GM12878 (cell line): Measurements from ENCODE around the gene SCN10A. TPM values are rescaled to one million over a fixed set of nuclear protein-coding genes. Genes with fewer than 3 reads are reported as not detected.

Experiments
- ATAC-seq: fragments of 200-7000 bp; cut with Tn5 transposase; 3 replicates; pipeline ENCODE4 v1.9.1; 2020; ENCODE audit warnings: mild to moderate bottlenecking, moderate library complexity
- BruUV-seq: library from RNA; stranded (reverse); fragments of 400-500 nt; replicated peaks from 2 replicates; lab custom pipeline; 2021; lab: Mats Ljungman, UMichigan
- CTCF ChIA-PET: fragments of 300-600 bp; sonication (Branson Sonifier 250); formaldehyde crosslinking; extraction: SDS; loops from one replicate; lab custom pipeline; 2021; ENCODE audit warnings: inconsistent platforms; lab: Yijun Ruan, JAX
- POLR2A ChIA-PET: fragments of 350-600 bp; formaldehyde crosslinking; extraction: SDS; loops from one replicate; lab custom pipeline; 2021; ENCODE audit warnings: inconsistent platforms; lab: Charles Lee
- RAD21 ChIA-PET: fragments of 300-600 bp; sonication (Branson Sonifier 250); formaldehyde crosslinking; loops from one replicate; lab custom pipeline; 2023; ENCODE audit warnings: antibody characterized with exemption; ENCODE audit not compliant: unreplicated experiment; lab: Charles Lee
- SMC1A ChIA-PET: fragments of 300-600 bp; sonication (Branson Sonifier 250); formaldehyde crosslinking; loops from one replicate; lab custom pipeline; 2023; ENCODE audit not compliant: unreplicated experiment, uncharacterized antibody; lab: Charles Lee
- DNase-seq: peaks from one replicate; pipeline ENCODE4 v3.0.0-alpha.2; 2011; ENCODE audit warnings: low read depth, low spot score
- FAIRE-seq: peaks from 3 replicates; lab custom pipeline; 2011; peaks lifted over from hg19 to GRCh38; lab: Jason Lieb, UNC
- H2AFZ ChIP-seq: 2 replicates; pipeline ENCODE4 v1.6.0; 2011; ENCODE audit warnings: low read depth, low read length, control low read depth; ENCODE audit not compliant: control insufficient read depth
- H3K27ac ChIP-seq: 2 replicates; pipeline ENCODE4 v1.5.1; 2011; ENCODE audit warnings: control low read depth; ENCODE audit not compliant: control insufficient read depth, insufficient read depth
- H3K27me3 ChIP-seq, 2 experiments: replicated peaks in 1 of 2; 2 replicates each; pipeline versions ENCODE4 v1.6.0 to v1.6.1; 2011; ENCODE audit warnings: low read length in 1 of 2; ENCODE audit not compliant: control insufficient read depth in 2 of 2, insufficient read depth in 2 of 2
- H3K36me3 ChIP-seq, 2 experiments: 2 replicates each; pipeline ENCODE4 v1.5.1; 2011; ENCODE audit warnings: low read length in 1 of 2; ENCODE audit not compliant: control insufficient read depth in 2 of 2, insufficient read depth in 2 of 2
- H3K4me1 ChIP-seq: 2 replicates; pipeline ENCODE4 v1.6.1; 2011; ENCODE audit warnings: mild to moderate bottlenecking, low read length, moderate library complexity, mixed read lengths; ENCODE audit not compliant: control insufficient read depth, insufficient read depth
- H3K4me2 ChIP-seq: 2 replicates; pipeline ENCODE4 v1.6.0; 2011; ENCODE audit warnings: control low read depth; ENCODE audit not compliant: control insufficient read depth, insufficient read depth
- H3K4me3 ChIP-seq: fragments of 200-600 bp; sonication (generic); 2 replicates; pipeline ENCODE4 v1.5.1; 2016
- H3K79me2 ChIP-seq: 2 replicates; pipeline ENCODE4 v1.6.0; 2011; ENCODE audit warnings: low read length; ENCODE audit not compliant: control insufficient read depth, insufficient read depth
- H3K9ac ChIP-seq: 2 replicates; pipeline ENCODE4 v1.8.0; 2011; ENCODE audit warnings: low read length, control low read depth, mixed read lengths; ENCODE audit not compliant: control insufficient read depth, insufficient read depth
- H3K9me3 ChIP-seq: replicated peaks from 3 replicates; pipeline ENCODE4 v1.5.1; 2011; ENCODE audit warnings: mild to moderate bottlenecking, low read length; ENCODE audit not compliant: control insufficient read depth, insufficient read depth
- H4K20me1 ChIP-seq: 2 replicates; pipeline ENCODE4 v1.6.0; 2011; ENCODE audit not compliant: control insufficient read depth, insufficient read depth
- ASH2L ChIP-seq: fragments of 300-600, 200-600 bp; sonication (generic); IDR thresholded peaks from 2 replicates; pipeline ENCODE4 v1.6.1; 2017; ENCODE audit warnings: low read depth, mild to moderate bottlenecking, borderline replicate concordance
- BMI1 ChIP-seq: fragments of 450-650 bp; IDR thresholded peaks from 2 replicates; pipeline ENCODE4 v1.6.1; 2016; ENCODE audit warnings: mild to moderate bottlenecking, moderate library complexity, borderline replicate concordance
- BRCA1 ChIP-seq: IDR thresholded peaks from 2 replicates; pipeline ENCODE4 v1.6.1; 2011; ENCODE audit warnings: low read depth, low read length, improper control_type of control experiment
- FOS ChIP-seq: IDR thresholded peaks from 3 replicates; pipeline ENCODE4 v1.6.1; 2011; ENCODE audit warnings: borderline replicate concordance; ENCODE audit not compliant: insufficient read length; ENCODE audit errors: extremely low read depth
- HCFC1 ChIP-seq: fragments of 150-350 bp; IDR thresholded peaks from 2 replicates; pipeline ENCODE4 v1.6.1; 2014; ENCODE audit warnings: low read length
- IKZF1 ChIP-seq: fragments of 450-650 bp; conservative IDR thresholded peaks from 2 replicates; pipeline ENCODE4 v1.6.1; 2017; ENCODE audit warnings: antibody characterized with exemption, mild to moderate bottlenecking
- MAX ChIP-seq: IDR thresholded peaks from 2 replicates; pipeline ENCODE4 v1.6.1; 2012; ENCODE audit warnings: low read depth, low read length, improper control_type of control experiment
- PML ChIP-seq: IDR thresholded peaks from 2 replicates; pipeline ENCODE4 v1.6.1; 2012; ENCODE audit warnings: low read length, inconsistent platforms
- RCOR1 ChIP-seq: conservative IDR thresholded peaks from 2 replicates; pipeline ENCODE4 v1.6.1; 2012; ENCODE audit warnings: low read depth, low read length, improper control_type of control experiment
- SIX5 ChIP-seq: IDR thresholded peaks from 2 replicates; pipeline ENCODE4 v1.6.1; 2011; ENCODE audit warnings: mild to moderate bottlenecking, low read depth, low read length, moderate library complexity; ENCODE audit not compliant: severe bottlenecking
- SMAD5 ChIP-seq: IDR thresholded peaks from 2 replicates; pipeline ENCODE4 v1.6.1; 2016; ENCODE audit warnings: antibody characterized with exemption, low read depth
- SRF ChIP-seq, 2 experiments: IDR thresholded peaks; 2 replicates each; pipeline ENCODE4 v1.6.1; 2011; ENCODE audit warnings: low read depth in 2 of 2, low read length in 2 of 2, mild to moderate bottlenecking in 1 of 2, moderate library complexity in 1 of 2
- TCF12 ChIP-seq: IDR thresholded peaks from 2 replicates; pipeline ENCODE4 v1.6.1; 2011; ENCODE audit warnings: low read depth, mild to moderate bottlenecking, low read length
- TCF7 ChIP-seq: IDR thresholded peaks from 2 replicates; pipeline ENCODE4 v1.6.1; 2014; ENCODE audit warnings: antibody characterized with exemption, borderline replicate concordance
- YY1 ChIP-seq: IDR thresholded peaks from 2 replicates; pipeline ENCODE4 v1.6.1; 2011; ENCODE audit warnings: low read depth, mild to moderate bottlenecking, low read length
- ZBED1 ChIP-seq: IDR thresholded peaks from 2 replicates; pipeline ENCODE4 v1.6.1; 2016; ENCODE audit warnings: borderline replicate concordance
- ZNF217 ChIP-seq: fragments of 450-650 bp; IDR thresholded peaks from 2 replicates; pipeline ENCODE4 v1.6.1; 2017; ENCODE audit warnings: antibody characterized with exemption, mild to moderate bottlenecking
- ZNF384 ChIP-seq: IDR thresholded peaks from 2 replicates; pipeline ENCODE4 v1.6.1; 2012; ENCODE audit warnings: low read depth, mild to moderate bottlenecking, low read length, improper control_type of control experiment, borderline replicate concordance
- WGBS: methylation state at CpG from one replicate; pipeline ENCODE4 v1.1.6; 2016; ENCODE audit warnings: low lambda C conversion rate; ENCODE audit not compliant: insufficient replicate concordance, insufficient coverage; ENCODE audit errors: missing lambda C conversion rate; 5-methylcytosine and 5-hydroxymethylcytosine counted together
- in situ Hi-C: fragments of 300-500 bp; cut with MboI; formaldehyde crosslinking; loops from 9 replicates; pipeline ENCODE4 v1.14.3; 2018; ENCODE audit warnings: mixed read lengths
- intact Hi-C: fragments of 100-400 bp; cut with micrococcal nuclease; formaldehyde crosslinking; loops from one replicate; pipeline ENCODE4 v1.14.2; 2022; ENCODE audit not compliant: unreplicated experiment
- polyA plus RNA-seq, 11 experiments: library from polyadenylated mRNA; depleted of rRNA in 4 of 11; unstranded in 6 of 11; stranded (reverse) in 5 of 11; fragments of >200 nt; fragmentation: Nextera tagmentation in 4 of 11; fragmentation: Illumina TruSeq in 1 of 11; extraction: Ambion mirVana in 4 of 11; extraction: Trizol in 1 of 11; gene quantifications; 1 replicate in 1 of 11; 2 replicates in 10 of 11; pipeline versions ENCODE4 v1.2.1 to v1.2.3, GENCODE V29; 2011 to 2016; ENCODE audit warnings: inconsistent platforms in 2 of 11, missing spikeins in 2 of 11, low read depth in 1 of 11
- total RNA-seq, 4 experiments: library from RNA; depleted of rRNA in 3 of 4; stranded (reverse); fragments of >200 nt in 3 of 4; fragmentation: Illumina TruSeq in 1 of 4; extraction: Trizol in 1 of 4; gene quantifications; 2 replicates each; pipeline versions ENCODE4 v1.2.1 to v1.2.3, GENCODE V29; 2013 to 2021
- TF ChIP-seq, protein P1 (sequence below): fragments of 450-650 bp; IDR thresholded peaks from 2 replicates; pipeline ENCODE4 v1.6.1; 2018; ENCODE audit warnings: borderline replicate concordance, mild to moderate bottlenecking; ENCODE audit not compliant: partially characterized antibody

The SCN10A gene
- total and polyA plus RNA-seq, 10 of the 15 experiments (the other 5 are each of a cell fraction or from before 2014, with no cell fraction given) = not detected

DNA sequence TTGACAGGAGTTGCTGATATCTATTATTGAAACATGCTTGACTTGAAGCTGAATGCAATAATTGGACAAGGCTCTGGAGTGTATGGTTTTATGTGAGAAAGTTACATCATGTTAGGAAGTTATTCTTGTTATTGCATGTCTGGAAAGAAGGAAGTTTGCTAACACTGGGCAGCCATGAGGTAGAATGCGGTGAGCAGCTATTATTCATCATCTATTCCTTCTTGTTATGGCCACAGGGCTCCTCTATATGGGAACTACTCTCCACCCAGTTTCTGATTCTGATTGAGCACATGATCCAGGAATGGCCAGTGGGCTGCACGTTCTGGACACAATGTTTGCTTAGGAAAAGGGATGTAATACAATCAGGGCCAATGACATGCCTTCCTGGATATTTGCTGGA lies 128.7 kb downstream of the SCN10A start:
- Histone ChIP-seq H3K4me3 (no peak overlapping the region), H2AFZ (no peak overlapping the region), H3K79me2 (no peaks in the 10 kb centered on the region), H3K9me3 (no peaks in the 10 kb centered on the region), H3K36me3 (no peaks in the 10 kb centered on the region), H3K27me3 (no peaks in the 10 kb centered on the region; a peak in 2 of 4 replicates), H3K4me2 (no peak overlapping the region), H3K27ac (no peak overlapping the region), H3K9ac (no peak overlapping the region), H4K20me1 (no peaks in the 10 kb centered on the region), H3K4me1 (no peaks in the 10 kb centered on the region)
- no peak for DNase-seq
- ATAC-seq = no peak
- ChIA-PET RAD21 (no interaction called here), SMC1A (no interaction called here), POLR2A (no interaction called here), CTCF (no interaction called here)
- intact Hi-C loops = no loop called here
- no peak for FAIRE-seq
- TF ChIP-seq TCF12 (no peak), BRCA1 (no peak), YY1 (no peak), PML (no peak), RCOR1 (no peak), TCF7 (no peak), SMAD5 (no peak), BMI1 (no peak), FOS (no peak)
- 17% methylated on average over 2 of the region's 2 CpGs for WGBS
- in situ Hi-C loops = no loop called here
- no TSS peak for BruUV-seq

DNA sequence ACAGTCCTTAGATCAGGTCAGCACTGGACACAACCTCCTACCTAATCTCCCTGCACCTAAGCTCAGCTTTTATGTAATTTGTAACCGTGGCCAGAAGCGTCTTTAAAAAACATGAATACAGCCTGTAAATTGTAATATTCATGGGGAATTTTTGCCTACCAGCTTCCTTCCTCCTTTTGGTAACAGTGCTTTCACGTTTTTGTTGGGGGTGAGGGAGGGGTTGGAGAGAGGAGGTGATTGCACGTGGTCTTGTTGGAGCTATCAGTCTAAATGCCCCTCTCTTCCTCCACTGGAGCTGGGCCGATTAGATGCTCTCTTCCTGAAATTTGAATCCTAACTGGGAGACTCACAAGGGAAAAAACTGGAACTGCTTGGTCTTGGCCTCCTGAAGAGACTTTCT lies 131.5 kb downstream of the SCN10A start:
- in situ Hi-C loops = no loop called here
- ChIA-PET SMC1A (no interaction called here), POLR2A (no interaction called here), RAD21 (no interaction called here), CTCF (interaction anchor here (0.5 kb wide), 1 partner anchor 337 kb away, joined by 3 read pairs; no protein-coding TSS in a partner anchor)
- Histone ChIP-seq H3K36me3 (no peaks in the 10 kb centered on the region), H4K20me1 (no peaks in the 10 kb centered on the region), H3K4me2 (no peak overlapping the region), H3K9ac (no peak overlapping the region), H3K9me3 (no peaks in the 10 kb centered on the region), H2AFZ (no peak overlapping the region), H3K79me2 (no peaks in the 10 kb centered on the region), H3K4me1 (no peaks in the 10 kb centered on the region), H3K27me3 (no peaks in the 10 kb centered on the region; a peak in 2 of 4 replicates), H3K27ac (no peak overlapping the region), H3K4me3 (no peak overlapping the region)
- DNase-seq (no peak), ATAC-seq (no peak), FAIRE-seq (no peak)
- no TSS peak for BruUV-seq
- WGBS = 0% methylated on average over 5 of the region's 5 CpGs
- intact Hi-C loops = no loop called here
- TF ChIP-seq RCOR1 = no peak
- TF ChIP-seq ZNF217 = no peak
- TF ChIP-seq ZBED1 = no peak
- no peak for TF ChIP-seq MAX
- TF ChIP-seq SRF (IDR thresholded peaks at IDR 0.05; ENCODE audit: low read depth in 2 of 2, low read length in 2 of 2) = no peak
- TF ChIP-seq SIX5 = no peak
- TF ChIP-seq HCFC1 = no peak
- no peak for TF ChIP-seq ASH2L
- TF ChIP-seq IKZF1 = no peak
- TF ChIP-seq ZNF384 = no peak
- TF ChIP-seq, protein P1, sequence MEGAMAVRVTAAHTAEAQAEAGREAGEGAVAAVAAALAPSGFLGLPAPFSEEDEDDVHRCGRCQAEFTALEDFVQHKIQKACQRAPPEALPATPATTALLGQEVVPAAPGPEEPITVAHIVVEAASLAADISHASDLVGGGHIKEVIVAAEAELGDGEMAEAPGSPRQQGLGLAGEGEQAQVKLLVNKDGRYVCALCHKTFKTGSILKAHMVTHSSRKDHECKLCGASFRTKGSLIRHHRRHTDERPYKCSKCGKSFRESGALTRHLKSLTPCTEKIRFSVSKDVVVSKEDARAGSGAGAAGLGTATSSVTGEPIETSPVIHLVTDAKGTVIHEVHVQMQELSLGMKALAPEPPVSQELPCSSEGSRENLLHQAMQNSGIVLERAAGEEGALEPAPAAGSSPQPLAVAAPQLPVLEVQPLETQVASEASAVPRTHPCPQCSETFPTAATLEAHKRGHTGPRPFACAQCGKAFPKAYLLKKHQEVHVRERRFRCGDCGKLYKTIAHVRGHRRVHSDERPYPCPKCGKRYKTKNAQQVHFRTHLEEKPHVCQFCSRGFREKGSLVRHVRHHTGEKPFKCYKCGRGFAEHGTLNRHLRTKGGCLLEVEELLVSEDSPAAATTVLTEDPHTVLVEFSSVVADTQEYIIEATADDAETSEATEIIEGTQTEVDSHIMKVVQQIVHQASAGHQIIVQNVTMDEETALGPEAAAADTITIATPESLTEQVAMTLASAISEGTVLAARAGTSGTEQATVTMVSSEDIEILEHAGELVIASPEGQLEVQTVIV = no peak
